ENCODE measurements around the gene DALRD3.

- peak; percentile 79 for TF ChIP-seq CTCF (IDR thresholded peaks at IDR 0.05; ENCODE audit: insufficient read depth, low read length)
- no peak for TF ChIP-seq REST (IDR thresholded peaks at IDR 0.05; ENCODE audit: insufficient replicate concordance, low read depth)
- no peak; the same call in 1 of the 2 replicates for TF ChIP-seq POLR2AphosphoS5 (IDR thresholded peaks at IDR 0.05; ENCODE audit: low read depth)
- no peak for TF ChIP-seq GABPA (IDR thresholded peaks at IDR 0.05; ENCODE audit: low read depth)
Measured at GRCh38 chr3:49013738-49014660, 4.4 kb downstream of the DALRD3 start.
